Mesenchymal stem cell (in vitro differentiated cells and primary cell): ENCODE data around the gene CA5A.
"Not testable (repeated sequence)": the region's sequence is repeated elsewhere in the genome, so short reads cannot be mapped to it uniquely, and the experiment has no call there.

Experiments
- DNase-seq: peaks from one replicate; pipeline ENCODE4 v3.0.0-alpha.2; 2013
- H2AFZ ChIP-seq: one replicate; pipeline ENCODE4 v1.6.1; 2013; ENCODE audit warnings: low read depth, mild to moderate bottlenecking, control low read depth, inconsistent platforms, low read length, moderate library complexity
- H2AK5ac ChIP-seq: 2 replicates; pipeline ENCODE4 v1.6.1; 2013; ENCODE audit warnings: low read length, moderate library complexity, mild to moderate bottlenecking, inconsistent platforms; ENCODE audit not compliant: severe bottlenecking
- H2BK120ac ChIP-seq: one replicate; pipeline ENCODE4 v1.6.1; 2013; ENCODE audit warnings: low read depth, mild to moderate bottlenecking, inconsistent platforms, low read length, moderate library complexity
- H2BK12ac ChIP-seq, 2 experiments: one replicate each; pipeline ENCODE4 v1.6.1; 2013; ENCODE audit warnings: inconsistent platforms in 2 of 2, low read length in 2 of 2, mild to moderate bottlenecking in 2 of 2, moderate library complexity in 2 of 2, control low read depth in 1 of 2
- H2BK15ac ChIP-seq: one replicate; pipeline ENCODE4 v1.6.1; 2013; ENCODE audit warnings: mild to moderate bottlenecking, low read depth, inconsistent platforms; ENCODE audit not compliant: poor library complexity, severe bottlenecking
- H2BK5ac ChIP-seq: 2 replicates; pipeline ENCODE4 v1.6.1; 2013; ENCODE audit warnings: low read depth, mild to moderate bottlenecking, low read length, control low read depth, inconsistent platforms; ENCODE audit not compliant: poor library complexity, severe bottlenecking
- H3K14ac ChIP-seq, 2 experiments: one replicate each; pipeline ENCODE4 v1.6.1; 2013; ENCODE audit warnings: inconsistent platforms in 2 of 2, low read length in 2 of 2, control low read depth in 1 of 2, mild to moderate bottlenecking in 1 of 2, moderate library complexity in 1 of 2
- H3K18ac ChIP-seq, 2 experiments: one replicate each; pipeline ENCODE4 v1.6.1; 2013; ENCODE audit warnings: inconsistent platforms in 2 of 2, low read length in 2 of 2, control low read depth in 1 of 2, low read depth in 1 of 2, mild to moderate bottlenecking in 1 of 2
- H3K23ac ChIP-seq, 2 experiments: one replicate each; pipeline ENCODE4 v1.6.1; 2013; ENCODE audit warnings: inconsistent platforms in 2 of 2, low read length in 2 of 2, mild to moderate bottlenecking in 2 of 2, moderate library complexity in 2 of 2, control low read depth in 1 of 2
- H3K27ac ChIP-seq: 2 replicates; pipeline ENCODE4 v1.5.1; 2013; ENCODE audit warnings: mild to moderate bottlenecking, moderate library complexity, low read length, control low read depth, inconsistent platforms; ENCODE audit not compliant: poor library complexity, severe bottlenecking
- H3K27me3 ChIP-seq, 2 experiments: 2 replicates each; pipeline versions ENCODE4 v1.6.1 to v1.7.0; 2013; ENCODE audit warnings: low read length in 2 of 2, mild to moderate bottlenecking in 2 of 2, moderate library complexity in 2 of 2, control low read depth in 1 of 2, inconsistent platforms in 1 of 2; ENCODE audit not compliant: control insufficient read depth in 1 of 2, insufficient read depth in 1 of 2
- H3K36me3 ChIP-seq, 2 experiments: 2 replicates each; pipeline versions ENCODE4 v1.6.1 to v1.7.0; 2013; ENCODE audit warnings: low read length in 2 of 2, control low read depth in 1 of 2, inconsistent platforms in 1 of 2, low read depth in 1 of 2, mild to moderate bottlenecking in 1 of 2; ENCODE audit not compliant: insufficient read depth in 2 of 2, control insufficient read depth in 1 of 2
- H3K4ac ChIP-seq, 2 experiments: one replicate each; pipeline ENCODE4 v1.6.1; 2013; ENCODE audit warnings: inconsistent platforms in 2 of 2, low read length in 2 of 2, mild to moderate bottlenecking in 2 of 2, moderate library complexity in 2 of 2, control low read depth in 1 of 2, low read depth in 1 of 2
- H3K4me1 ChIP-seq: 2 replicates; pipeline ENCODE4 v1.6.1; 2013; ENCODE audit warnings: low read depth, low read length, control low read depth; ENCODE audit not compliant: control insufficient read depth, insufficient read depth
- H3K4me2 ChIP-seq: 2 replicates; pipeline ENCODE4 v1.6.1; 2013; ENCODE audit warnings: low read length, mild to moderate bottlenecking, inconsistent platforms; ENCODE audit not compliant: poor library complexity, severe bottlenecking
- H3K4me3 ChIP-seq, 2 experiments: 2 replicates each; pipeline versions ENCODE4 v1.5.1 to v1.7.0; 2013; ENCODE audit warnings: low read length in 2 of 2, mild to moderate bottlenecking in 2 of 2, control low read depth in 1 of 2, low read depth in 1 of 2; ENCODE audit not compliant: insufficient read depth in 1 of 2
- H3K79me1 ChIP-seq: replicated peaks from 2 replicates; pipeline ENCODE4 v1.6.1; 2013; ENCODE audit warnings: mild to moderate bottlenecking, control low read depth, low read length, inconsistent platforms; ENCODE audit not compliant: poor library complexity, severe bottlenecking
- H3K9ac ChIP-seq: 2 replicates; pipeline ENCODE4 v1.7.0; 2013; ENCODE audit warnings: mild to moderate bottlenecking, low read length, moderate library complexity
- H3K9me3 ChIP-seq: 2 replicates; pipeline ENCODE4 v1.7.0; 2013; ENCODE audit warnings: mild to moderate bottlenecking, low read length; ENCODE audit not compliant: control insufficient read depth
- H4K8ac ChIP-seq: one replicate; pipeline ENCODE4 v1.6.1; 2013; ENCODE audit warnings: inconsistent platforms, mild to moderate bottlenecking, low read length, moderate library complexity
- H4K91ac ChIP-seq: one replicate; pipeline ENCODE4 v1.6.1; 2013; ENCODE audit warnings: mild to moderate bottlenecking, low read length, inconsistent platforms
- WGBS: methylation state at CpG from one replicate; pipeline ENCODE4 v1.1.7; 2013; ENCODE audit warnings: mixed read lengths; 5-methylcytosine and 5-hydroxymethylcytosine counted together

Gene CA5A

GRCh38 chr16:87908101-87908500, 28.2 kb downstream of the CA5A start:
- H3K4ac ChIP-seq, H2AFZ ChIP-seq, H3K27ac ChIP-seq, H2BK12ac ChIP-seq, H4K91ac ChIP-seq, DNase-seq, H3K23ac ChIP-seq, H3K79me1 ChIP-seq, H3K9me3 ChIP-seq, H3K4me1 ChIP-seq, H2BK15ac ChIP-seq, H3K14ac ChIP-seq, H2BK120ac ChIP-seq, H3K4me3 ChIP-seq, H3K4me2 ChIP-seq, H3K9ac ChIP-seq, H3K36me3 ChIP-seq, H4K8ac ChIP-seq, H2AK5ac ChIP-seq, H3K18ac ChIP-seq, H2BK5ac ChIP-seq: not testable (repeated sequence)
- H3K27me3 ChIP-seq, result peaks cover 14 to 22% of the 10 kb centered on the region in 2 experiments
- 94% methylated on average over 11 of the region's 11 CpGs for WGBS

DNA sequence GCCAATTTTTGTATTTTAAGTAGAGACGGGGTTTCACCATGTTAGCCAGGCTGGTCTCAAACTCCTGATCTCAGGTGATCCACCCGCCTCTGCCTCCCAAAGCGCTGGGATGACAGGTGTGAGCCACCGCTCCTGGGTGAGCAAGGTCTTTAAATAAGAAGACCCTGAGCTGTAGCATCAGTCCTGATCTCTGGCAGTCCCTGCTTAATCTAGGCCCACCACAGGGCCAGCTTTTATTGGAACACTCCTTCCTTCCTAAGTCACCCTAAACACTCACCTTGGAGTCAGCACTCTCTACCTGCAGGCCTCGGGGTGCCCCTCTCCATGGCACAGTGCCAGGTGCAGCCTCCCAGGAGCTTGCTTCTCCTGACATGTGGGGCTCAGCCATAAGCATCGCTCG, 30.8 kb downstream of the CA5A start:
- H2BK15ac ChIP-seq, H3K79me1 ChIP-seq, H3K9ac ChIP-seq, H3K9me3 ChIP-seq, H2AFZ ChIP-seq, H3K4me2 ChIP-seq, H2AK5ac ChIP-seq, H4K91ac ChIP-seq, H3K4me3 ChIP-seq, H3K18ac ChIP-seq, H3K27ac ChIP-seq, DNase-seq, H3K4me1 ChIP-seq, H3K23ac ChIP-seq, H3K36me3 ChIP-seq, H2BK120ac ChIP-seq, H3K4ac ChIP-seq, H4K8ac ChIP-seq, H2BK12ac ChIP-seq, H3K14ac ChIP-seq, H2BK5ac ChIP-seq: not testable (repeated sequence)
- WGBS, result 89% methylated on average over 7 of the region's 7 CpGs
- H3K27me3 ChIP-seq, result peaks cover 9 to 25% of the 10 kb centered on the region in 2 experiments

GRCh38 chr16:87904963-87905362, 31.4 kb downstream of the CA5A start:
- not testable (repeated sequence) for H3K4me1 ChIP-seq, H4K8ac ChIP-seq, H3K4me2 ChIP-seq, H3K14ac ChIP-seq, H2BK15ac ChIP-seq, DNase-seq, H4K91ac ChIP-seq, H3K9ac ChIP-seq, H3K9me3 ChIP-seq, H3K4me3 ChIP-seq, H2AFZ ChIP-seq, H3K18ac ChIP-seq, H2BK5ac ChIP-seq, H3K36me3 ChIP-seq, H3K79me1 ChIP-seq, H3K27ac ChIP-seq, H3K23ac ChIP-seq, H2BK120ac ChIP-seq, H2AK5ac ChIP-seq, H2BK12ac ChIP-seq, H3K4ac ChIP-seq
- peaks cover 8 to 26% of the 10 kb centered on the region in 2 experiments for H3K27me3 ChIP-seq
- WGBS, result 40% methylated on average over 1 of the region's 5 CpGs

DNA sequence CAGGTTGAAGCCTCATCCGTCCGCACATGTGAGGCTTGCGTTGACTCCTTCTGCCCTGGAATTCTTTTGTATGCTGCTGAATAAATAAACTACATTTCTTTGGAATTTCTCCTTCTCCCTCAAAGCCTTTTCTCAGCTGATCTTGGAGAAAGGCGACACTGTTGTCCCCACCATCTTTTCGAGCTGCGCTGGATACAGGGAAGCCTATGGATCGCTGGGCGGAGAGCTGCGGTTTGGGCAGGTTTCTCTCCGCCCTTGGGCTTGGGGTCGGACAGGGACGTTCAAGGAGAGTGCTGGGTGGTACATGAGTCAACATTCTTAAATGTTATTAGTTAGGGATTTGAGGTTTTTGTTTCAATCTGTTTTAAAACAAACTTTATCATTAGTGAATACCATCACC, 35.8 kb downstream of the CA5A start:
- WGBS, result 93% methylated on average over 10 of the region's 12 CpGs
- H3K27ac ChIP-seq, H3K27me3 ChIP-seq: not testable (repeated sequence)

More for the DNA sequence above, 35.8 kb downstream of the CA5A start:
- H2BK120ac ChIP-seq, H3K4me2 ChIP-seq, H3K23ac ChIP-seq, H2BK15ac ChIP-seq, H4K8ac ChIP-seq, H3K9me3 ChIP-seq, H4K91ac ChIP-seq, H3K9ac ChIP-seq, H3K79me1 ChIP-seq, H3K4me1 ChIP-seq, H3K4me3 ChIP-seq, H3K4ac ChIP-seq, H2AFZ ChIP-seq, H2BK5ac ChIP-seq, H2AK5ac ChIP-seq, H3K36me3 ChIP-seq, H2BK12ac ChIP-seq, H3K14ac ChIP-seq, H3K18ac ChIP-seq, DNase-seq: not testable (repeated sequence)
